SK-N-MC (cell line): ENCODE results near the gene TEAD1.

Experiments
- EZH2 ChIP-seq: fragments of 200-600 bp; sonication (generic); IDR thresholded peaks from one replicate; pipeline ENCODE4 v1.6.1; 2017; ENCODE audit warnings: antibody characterized with exemption
- FOXP2 ChIP-seq: optimal IDR thresholded peaks from 2 replicates; pipeline ENCODE3; 2011; ENCODE audit warnings: mild to moderate bottlenecking, moderate library complexity; ENCODE audit not compliant: insufficient read depth; ENCODE audit errors: extremely low read length, control extremely low read depth
- POLR2AphosphoS5 ChIP-seq: IDR thresholded peaks from 2 replicates; pipeline ENCODE4 v1.6.1; 2012; ENCODE audit warnings: mild to moderate bottlenecking, low read depth, low read length, borderline replicate concordance

DNA sequence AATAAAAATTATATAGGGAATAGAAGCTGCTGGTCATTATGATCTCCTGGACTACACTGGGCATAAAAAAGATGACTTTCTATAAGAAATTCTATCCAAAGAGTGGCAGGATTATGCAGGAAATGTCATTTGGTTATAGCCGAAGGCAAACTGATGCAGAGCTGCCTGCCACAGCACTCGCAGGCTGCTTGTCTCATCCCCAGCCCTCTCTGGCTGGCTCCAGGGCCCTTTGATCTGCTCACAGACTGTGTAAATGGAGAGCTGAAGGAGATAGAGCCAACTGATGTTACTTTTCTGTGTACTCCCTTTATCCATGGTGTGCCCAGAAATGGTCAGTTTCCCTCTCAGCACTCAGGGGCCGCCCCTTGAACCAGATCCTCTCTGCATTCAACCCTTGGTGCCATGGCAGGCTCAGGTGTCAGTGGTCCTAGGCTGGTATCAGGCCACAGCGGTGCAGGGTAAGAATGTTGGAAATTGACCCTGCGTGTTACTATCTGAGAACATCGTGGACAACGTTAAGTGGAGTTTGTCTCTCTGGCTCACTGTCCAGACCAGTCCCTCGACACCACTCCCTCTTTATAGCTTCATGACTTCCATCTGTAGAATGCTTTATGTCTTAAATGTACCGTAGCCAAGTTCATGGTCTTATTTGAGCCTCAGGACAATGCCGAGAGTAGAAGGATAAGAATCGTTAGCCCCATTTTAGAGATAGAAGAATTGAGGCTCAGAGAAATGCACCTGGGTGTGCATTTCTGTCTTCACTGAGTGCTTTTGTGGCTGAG is 27.8 kb downstream of the TEAD1 start:
- TF ChIP-seq POLR2AphosphoS5, result no peak
- TF ChIP-seq EZH2, result no peak
- TF ChIP-seq FOXP2, result no peak
